GM12891 (cell line): ENCODE measurements around the gene CEACAM4.

Experiments
- PAX5 ChIP-seq: IDR thresholded peaks from 2 replicates; pipeline ENCODE4 v1.6.1; 2011; ENCODE audit warnings: low read length, moderate library complexity, mild to moderate bottlenecking; ENCODE audit not compliant: insufficient read depth, severe bottlenecking
- POLR2A ChIP-seq: IDR thresholded peaks from 2 replicates; pipeline ENCODE4 v1.6.1; 2011; ENCODE audit warnings: low read depth, low read length, control low read depth
- POLR2AphosphoS5 ChIP-seq: IDR thresholded peaks from 2 replicates; pipeline ENCODE4 v1.6.1; 2011; ENCODE audit warnings: low read depth, low read length, control low read depth
- POU2F2 ChIP-seq: IDR thresholded peaks from 2 replicates; pipeline ENCODE4 v1.6.1; 2011; ENCODE audit warnings: low read depth, mild to moderate bottlenecking, control low read depth, low read length, moderate library complexity
- SPI1 ChIP-seq: IDR thresholded peaks from 2 replicates; pipeline ENCODE4 v1.6.1; 2011; ENCODE audit warnings: low read depth, low read length, control low read depth
- TAF1 ChIP-seq: IDR thresholded peaks from 2 replicates; pipeline ENCODE4 v1.6.1; 2011; ENCODE audit warnings: low read depth, low read length, control low read depth

DNA sequence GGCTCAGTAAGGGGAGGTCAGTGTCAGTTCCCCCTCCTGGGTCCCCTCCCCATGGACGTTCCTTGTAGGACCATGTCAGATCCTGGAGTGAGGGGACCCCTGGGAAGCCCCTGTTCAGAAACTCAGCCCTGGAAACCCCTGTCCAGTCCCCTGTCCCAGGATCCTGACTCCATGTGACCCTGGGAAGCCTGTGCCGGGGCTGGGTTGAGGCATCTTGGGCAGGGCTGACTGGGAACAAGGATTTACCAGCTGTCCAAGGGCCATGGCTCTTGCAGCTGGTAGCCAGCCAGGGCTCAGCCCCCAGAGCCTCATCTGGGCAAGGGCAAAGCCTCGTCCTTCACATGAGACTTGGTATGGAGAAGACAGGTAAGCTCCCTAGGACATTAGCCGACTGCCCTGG, 25.1 kb downstream of the CEACAM4 start:
- TF ChIP-seq POLR2A (no peak), POLR2AphosphoS5 (no peak), TAF1 (no peak), PAX5 (no peak), SPI1 (no peak), POU2F2 (no peak)
